Epithelial cell of esophagus (primary cell): ENCODE measurements around the gene HOOK2.
A peak's percentile ranks its signal among the peaks of the same experiment; 100 is the strongest.
"Not testable (repeated sequence)": the region's sequence is repeated elsewhere in the genome, so short reads cannot be mapped to it uniquely, and the experiment has no call there.

Experiments
- DNase-seq: peaks from one replicate; pipeline ENCODE4 v3.0.0; 2010; ENCODE audit warnings: low read depth
- H3K4me3 ChIP-seq: 2 replicates; pipeline ENCODE4 v1.5.1; 2011; ENCODE audit warnings: mild to moderate bottlenecking, low read length, control low read depth
- TF ChIP-seq, protein P1 (sequence below): IDR thresholded peaks from 2 replicates; pipeline ENCODE4 v1.5.1; 2011; ENCODE audit warnings: low read depth, mild to moderate bottlenecking, low read length, control low read depth, inconsistent platforms; ENCODE audit not compliant: insufficient read depth; ENCODE audit errors: missing control alignments

HOOK2 gene

DNA sequence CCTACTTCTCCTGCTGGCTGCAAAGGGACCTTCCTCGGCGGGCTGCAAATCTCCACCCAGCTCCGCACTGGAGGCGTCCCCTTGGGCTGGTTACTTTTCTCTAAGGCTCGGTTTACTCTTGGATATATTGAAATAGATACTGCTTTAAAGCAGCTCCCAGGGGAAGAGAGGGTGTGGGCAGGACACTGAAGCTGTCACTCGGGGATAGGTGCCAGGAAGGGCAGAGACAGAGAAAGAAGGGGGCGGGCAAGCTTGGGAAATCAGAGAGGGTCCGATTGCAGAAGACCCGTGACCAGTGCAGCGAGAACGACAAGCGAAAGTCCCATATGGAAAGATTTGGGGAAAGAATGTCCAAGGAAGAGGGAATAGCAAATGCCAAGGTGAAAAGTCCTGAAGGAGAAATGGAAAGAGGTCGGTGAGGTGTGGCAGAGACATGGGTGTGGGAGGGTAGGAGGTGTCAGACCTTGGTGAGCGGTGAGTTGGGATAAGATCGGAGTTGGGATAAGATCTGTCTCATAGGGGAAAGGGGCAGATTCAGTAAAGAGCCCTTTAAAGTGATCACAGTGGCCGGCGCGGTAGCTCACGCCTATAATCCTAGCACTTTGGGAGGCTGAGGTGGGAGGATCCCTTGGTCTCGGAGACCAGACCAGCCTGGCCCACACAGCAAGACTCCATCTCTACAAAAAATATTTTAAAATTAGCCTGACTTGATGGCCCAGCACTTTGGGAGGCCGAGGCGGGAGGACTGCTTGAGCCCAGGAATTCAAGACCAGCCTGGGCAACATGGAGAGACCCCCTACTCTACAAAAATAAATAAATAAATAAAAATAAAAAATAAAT, 27.1 kb upstream of the HOOK2 start:
- TF ChIP-seq, protein P1, sequence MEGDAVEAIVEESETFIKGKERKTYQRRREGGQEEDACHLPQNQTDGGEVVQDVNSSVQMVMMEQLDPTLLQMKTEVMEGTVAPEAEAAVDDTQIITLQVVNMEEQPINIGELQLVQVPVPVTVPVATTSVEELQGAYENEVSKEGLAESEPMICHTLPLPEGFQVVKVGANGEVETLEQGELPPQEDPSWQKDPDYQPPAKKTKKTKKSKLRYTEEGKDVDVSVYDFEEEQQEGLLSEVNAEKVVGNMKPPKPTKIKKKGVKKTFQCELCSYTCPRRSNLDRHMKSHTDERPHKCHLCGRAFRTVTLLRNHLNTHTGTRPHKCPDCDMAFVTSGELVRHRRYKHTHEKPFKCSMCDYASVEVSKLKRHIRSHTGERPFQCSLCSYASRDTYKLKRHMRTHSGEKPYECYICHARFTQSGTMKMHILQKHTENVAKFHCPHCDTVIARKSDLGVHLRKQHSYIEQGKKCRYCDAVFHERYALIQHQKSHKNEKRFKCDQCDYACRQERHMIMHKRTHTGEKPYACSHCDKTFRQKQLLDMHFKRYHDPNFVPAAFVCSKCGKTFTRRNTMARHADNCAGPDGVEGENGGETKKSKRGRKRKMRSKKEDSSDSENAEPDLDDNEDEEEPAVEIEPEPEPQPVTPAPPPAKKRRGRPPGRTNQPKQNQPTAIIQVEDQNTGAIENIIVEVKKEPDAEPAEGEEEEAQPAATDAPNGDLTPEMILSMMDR, result no peak
- DNase-seq, result no peak

DNA sequence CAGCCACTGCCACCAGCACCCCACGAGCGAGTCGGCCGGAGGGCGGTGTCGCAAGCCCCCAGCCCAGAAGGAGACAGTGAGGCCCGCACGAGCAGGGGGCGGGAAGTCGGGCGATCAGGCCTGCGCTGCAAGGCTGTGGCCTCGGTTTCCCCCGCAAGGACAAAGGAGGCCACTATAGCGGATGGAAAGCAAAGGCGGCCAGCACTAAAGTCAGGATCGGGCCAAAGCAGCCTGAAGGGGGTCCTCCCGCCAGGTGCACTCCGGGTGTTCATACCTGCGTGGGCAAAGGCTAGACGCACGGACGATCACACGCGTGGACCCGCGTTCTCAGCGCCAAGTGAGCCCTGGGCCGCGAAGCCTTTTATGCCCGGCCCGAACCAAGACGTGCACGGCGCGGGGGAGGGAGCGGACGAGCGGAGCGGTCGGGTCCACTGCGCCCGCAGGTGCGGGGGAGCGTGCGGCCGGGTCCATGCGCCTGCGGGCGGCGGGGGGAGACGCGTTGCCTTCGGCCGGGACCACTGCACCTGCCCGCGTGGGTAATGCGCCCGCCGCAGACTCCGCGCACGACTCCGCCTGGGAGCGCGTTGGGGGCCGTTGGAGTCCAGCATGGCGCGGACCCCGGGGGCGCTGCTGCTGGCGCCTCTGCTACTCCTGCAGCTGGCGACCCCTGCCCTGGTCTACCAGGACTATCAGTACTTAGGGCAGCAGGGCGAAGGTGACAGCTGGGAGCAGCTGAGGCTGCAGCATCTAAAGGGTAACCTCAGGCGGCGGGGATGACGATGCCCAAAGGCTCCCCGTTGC, 26.3 kb upstream of the HOOK2 start, which contains the start of the genes PRDX2 and THSD8:
PRDX2 (minus strand) TSS at position 335 of the 801 bp plus-strand sequence. CDS start 539 bp downstream, outside the sequence.
THSD8 (plus strand) TSS at position 604 of the 801 bp plus-strand sequence; CDS start at position 607, 3 bp downstream.
- H3K4me3 ChIP-seq, result peak within 1 kb of the TSS; percentile 98
- DNase-seq, result peak; percentile 80
- TF ChIP-seq, protein P1, result no peak

More for the DNA sequence above, 27.1 kb upstream of the HOOK2 start:
- H3K4me3 ChIP-seq, result peak overlapping the region; percentile 98

DNA sequence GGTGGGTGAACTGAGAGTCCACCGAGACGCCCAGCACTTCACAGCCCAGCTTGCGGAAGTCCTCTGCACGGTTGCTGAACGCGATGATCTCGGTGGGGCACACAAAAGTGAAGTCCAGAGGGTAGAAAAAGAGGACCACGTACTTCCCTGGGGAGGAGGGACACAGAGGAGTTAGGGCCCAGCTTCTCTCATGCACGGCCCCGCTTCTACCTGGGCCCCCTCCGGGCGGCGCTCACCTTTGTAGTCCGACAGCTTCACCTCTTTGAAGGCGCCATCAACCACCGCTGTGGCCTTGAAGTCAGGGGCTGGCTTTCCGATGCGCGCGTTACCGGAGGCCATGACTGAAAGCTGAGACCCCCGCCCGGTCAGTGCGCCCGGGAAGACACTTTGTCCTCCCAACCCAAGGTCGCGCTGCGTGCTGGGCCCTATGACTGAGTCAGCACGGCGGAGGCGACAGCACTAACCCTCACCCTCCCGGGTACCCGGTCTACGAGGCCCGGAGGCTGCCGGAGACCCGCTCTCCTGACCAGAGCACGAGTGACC, 25.6 kb upstream of the HOOK2 start:
- TF ChIP-seq, protein P1, result no peak
- no peak for DNase-seq

DNA sequence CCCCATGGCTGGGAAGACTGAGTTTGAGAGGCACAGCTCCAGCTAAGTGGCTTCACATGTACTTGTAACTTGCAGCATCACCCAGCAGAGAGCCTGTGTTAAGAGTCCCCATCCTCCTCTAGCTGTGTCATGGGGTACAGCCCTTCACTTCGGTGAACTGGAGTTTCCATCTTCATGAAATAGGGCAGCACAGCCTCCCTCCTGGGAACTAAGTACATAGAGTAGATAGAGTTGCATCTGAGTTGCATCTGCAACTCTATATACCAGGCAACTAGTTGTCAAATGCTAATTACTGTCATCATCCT, 25.1 kb upstream of the HOOK2 start:
- no peak for DNase-seq
- H3K4me3 ChIP-seq, result peak overlapping the region; percentile 98
- TF ChIP-seq, protein P1, result no peak

More for the DNA sequence above, 25.6 kb upstream of the HOOK2 start:
- peak overlapping the region; percentile 98 for H3K4me3 ChIP-seq

DNA sequence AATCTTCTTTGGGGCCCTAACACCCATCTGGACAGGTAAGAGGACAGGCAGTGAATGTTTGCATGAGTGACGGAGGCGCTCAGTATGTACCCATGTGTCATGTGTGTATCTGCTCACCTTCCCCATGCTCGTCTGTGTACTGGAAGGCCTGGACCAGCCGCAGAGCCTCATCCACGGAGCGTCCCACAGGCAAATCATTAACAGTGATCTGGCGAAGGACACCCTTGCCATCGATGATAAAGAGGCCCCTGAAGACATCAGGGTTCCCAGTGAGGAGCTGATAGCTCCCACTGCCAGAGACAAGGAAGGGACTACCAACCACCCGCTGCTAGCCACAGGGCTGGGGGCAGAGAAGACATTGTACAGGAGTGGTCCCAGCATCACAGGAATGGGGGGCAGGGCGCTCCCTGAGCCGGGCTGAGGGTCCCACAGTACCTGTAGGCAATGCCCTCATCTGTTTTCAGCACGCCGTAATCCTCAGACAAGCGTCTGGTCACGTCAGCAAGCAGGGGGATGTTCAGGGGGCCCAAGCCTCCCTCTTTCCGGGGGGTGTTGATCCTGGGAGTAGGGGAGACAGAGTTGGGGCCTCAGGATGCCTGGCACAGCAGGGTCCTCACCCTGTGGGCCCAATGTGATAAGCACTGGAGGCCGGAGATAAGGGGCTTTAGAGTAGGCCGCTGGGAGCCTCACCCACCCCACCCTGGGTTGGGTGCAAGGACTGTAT, 24.6 kb upstream of the HOOK2 start:
- TF ChIP-seq, protein P1, result no peak
- peak overlapping the region; percentile 98 for H3K4me3 ChIP-seq
- DNase-seq, result no peak

DNA sequence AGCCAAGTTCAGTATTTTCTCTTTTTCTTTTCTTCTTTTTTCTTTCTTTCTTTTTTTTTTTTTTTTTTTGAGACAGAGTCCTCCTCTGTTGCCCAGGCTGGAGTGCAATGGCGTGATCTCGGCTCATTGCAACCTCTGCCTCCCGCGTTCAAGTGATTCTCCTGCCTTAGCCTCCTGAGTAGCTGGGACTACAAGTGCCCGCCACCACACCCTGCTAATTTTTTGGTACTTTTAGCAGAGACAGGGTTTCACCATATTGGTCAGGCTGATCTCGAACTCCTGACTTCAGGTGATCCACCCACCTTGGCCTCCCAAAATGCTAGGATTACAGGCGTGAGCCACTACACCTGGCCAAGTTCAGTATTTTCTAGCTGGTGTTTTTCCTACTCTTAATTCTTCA, 22.3 kb upstream of the HOOK2 start:
- not testable (repeated sequence) for DNase-seq

DNA sequence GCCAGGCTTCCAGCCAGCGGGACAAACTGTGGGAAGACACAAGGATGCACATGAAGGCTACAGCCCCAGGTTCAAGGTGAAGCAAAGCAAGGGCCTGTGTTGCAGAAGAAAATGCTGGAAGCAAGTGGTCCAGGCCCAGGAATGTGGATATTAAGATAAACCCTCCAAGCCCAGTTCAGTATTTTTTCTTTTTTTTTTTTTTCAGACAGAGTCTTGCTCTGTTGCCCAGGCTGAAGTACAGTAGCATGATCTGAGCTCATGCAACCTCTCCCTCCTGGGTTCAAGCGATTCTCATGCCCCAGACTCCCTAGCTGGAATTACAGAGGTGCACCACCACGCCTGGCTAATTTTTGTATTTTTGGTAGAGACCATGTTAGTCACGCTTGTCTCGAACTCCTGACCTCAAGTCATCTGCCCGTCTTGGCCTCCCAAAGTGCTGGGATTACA, 21.8 kb upstream of the HOOK2 start:
- DNase-seq, result no peak
- TF ChIP-seq, protein P1, result no peak
- H3K4me3 ChIP-seq, result no peak overlapping the region

More for the DNA sequence above, 22.3 kb upstream of the HOOK2 start:
- H3K4me3 ChIP-seq, result not testable (repeated sequence)
